GM23248 (cell line): ENCODE measurements around the gene PQBP1. TPM values are rescaled to one million over a fixed set of nuclear protein-coding genes. Genes with fewer than 3 reads are reported as not detected.

Experiments
- DNase-seq: peaks from one replicate; pipeline ENCODE4 v3.0.0-alpha.2; 2015
- H2AFZ ChIP-seq: fragments of 200-600 bp; sonication (generic); 2 replicates; pipeline ENCODE4 v1.6.1; 2016; ENCODE audit warnings: antibody characterized with exemption
- H3F3A ChIP-seq: fragments of 200-600 bp; sonication (generic); 2 replicates; pipeline ENCODE4 v1.6.1; 2016; ENCODE audit warnings: mild to moderate bottlenecking, antibody characterized with exemption, mixed run types; ENCODE audit not compliant: insufficient read depth
- H3K27ac ChIP-seq: fragments of 200-600 bp; sonication (generic); 2 replicates; pipeline ENCODE4 v1.5.1; 2016; ENCODE audit warnings: mild to moderate bottlenecking
- H3K27me3 ChIP-seq: fragments of 200-600 bp; sonication (generic); replicated peaks from 2 replicates; pipeline ENCODE4 v1.6.1; 2016; ENCODE audit warnings: mild to moderate bottlenecking; ENCODE audit not compliant: insufficient read depth
- H3K36me3 ChIP-seq: fragments of 200-600 bp; sonication (generic); 2 replicates; pipeline ENCODE4 v1.6.1; 2016; ENCODE audit warnings: low read depth, mild to moderate bottlenecking
- H3K4me1 ChIP-seq: fragments of 200-600 bp; sonication (generic); 2 replicates; pipeline ENCODE4 v1.6.1; 2016; ENCODE audit warnings: mild to moderate bottlenecking; ENCODE audit not compliant: insufficient read depth
- H3K4me2 ChIP-seq: fragments of 200-600 bp; sonication (generic); one replicate; pipeline ENCODE4 v1.6.1; 2016; ENCODE audit warnings: mild to moderate bottlenecking; ENCODE audit not compliant: unreplicated experiment
- H3K4me3 ChIP-seq: fragments of 200-600 bp; sonication (generic); 2 replicates; pipeline ENCODE4 v1.5.1; 2016; ENCODE audit warnings: mild to moderate bottlenecking
- H3K79me2 ChIP-seq: fragments of 200-600 bp; sonication (generic); 2 replicates; pipeline ENCODE4 v1.6.1; 2016; ENCODE audit warnings: mild to moderate bottlenecking; ENCODE audit not compliant: insufficient read depth
- H3K9ac ChIP-seq: fragments of 200-600 bp; sonication (generic); 2 replicates; pipeline ENCODE4 v1.6.1; 2016; ENCODE audit warnings: mild to moderate bottlenecking
- H3K9me2 ChIP-seq: fragments of 200-600 bp; sonication (generic); 2 replicates; pipeline ENCODE4 v1.6.1; 2016; ENCODE audit warnings: mixed run types, mild to moderate bottlenecking, moderate library complexity; ENCODE audit not compliant: insufficient read depth
- H3K9me3 ChIP-seq: fragments of 200-600 bp; sonication (generic); one replicate; pipeline ENCODE4 v1.6.1; 2017; ENCODE audit warnings: low read depth
- H4K20me1 ChIP-seq: fragments of 200-600 bp; sonication (generic); 2 replicates; pipeline ENCODE4 v1.6.0; 2016; ENCODE audit not compliant: insufficient read depth
- EZH2 ChIP-seq: fragments of 200-600 bp; sonication (generic); IDR thresholded peaks from 2 replicates; pipeline ENCODE4 v1.6.1; 2018; ENCODE audit warnings: antibody characterized with exemption, mild to moderate bottlenecking; ENCODE audit not compliant: insufficient read depth, poor library complexity, severe bottlenecking
- EZH2phosphoT487 ChIP-seq: fragments of 200-600 bp; sonication (generic); IDR thresholded peaks from 2 replicates; pipeline ENCODE4 v1.6.1; 2018; ENCODE audit warnings: antibody characterized with exemption, moderate library complexity, mild to moderate bottlenecking, low read depth; ENCODE audit not compliant: insufficient read depth
- WGBS, 2 experiments: methylation state at CpG; one replicate each; pipeline ENCODE4 v1.1.6; 2015 to 2017; ENCODE audit warnings: low lambda C conversion rate in 2 of 2, low coverage in 1 of 2; ENCODE audit errors: missing lambda C conversion rate in 2 of 2; 5-methylcytosine and 5-hydroxymethylcytosine counted together
- in situ Hi-C: fragments of 300-500 bp; cut with MboI; formaldehyde crosslinking; loops from 2 replicates; pipeline ENCODE4 v1.15.0; 2020
- polyA plus RNA-seq: library from polyadenylated mRNA; unstranded; fragments of >200 nt; fragmentation: Nextera tagmentation; extraction: Ambion mirVana; gene quantifications from 2 replicates; pipeline ENCODE4 v1.2.1, GENCODE V29; 2016
- total RNA-seq: library from RNA; depleted of rRNA; stranded (reverse); fragments of >200 nt; shearing (Covaris generic); gene quantifications from 2 replicates; pipeline ENCODE4 v1.2.3, GENCODE V29; 2014

The PQBP1 gene
- total and polyA plus RNA-seq, 2 experiments from 2014 or later: 30.3 to 45.4 TPM

DNA sequence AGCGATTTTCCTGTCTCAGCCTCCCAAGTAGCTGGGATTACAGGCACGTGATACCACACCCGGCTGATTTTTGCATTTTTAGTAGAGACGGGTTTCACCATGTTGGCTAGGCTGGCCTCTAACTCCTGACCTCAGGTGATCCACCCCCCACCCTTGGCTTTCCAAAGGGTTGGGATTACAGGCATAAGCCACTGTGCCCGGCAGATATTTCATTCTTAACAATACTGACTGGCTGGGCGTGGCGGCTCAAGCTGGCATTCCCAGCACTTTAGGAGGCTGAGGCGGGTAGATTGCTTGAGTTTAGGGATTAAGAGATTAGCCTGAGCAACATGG, 1.3 kb downstream of the PQBP1 start:
- no peaks in the 10 kb centered on the region for H4K20me1 ChIP-seq
- H3K9me2 ChIP-seq: no peaks in the 10 kb centered on the region
- TF ChIP-seq EZH2phosphoT487: no peak
- no peak for TF ChIP-seq EZH2
- no peaks in the 10 kb centered on the region for H3K9me3 ChIP-seq
- 0 out of 2 replicates have a peak, but pooled peaks cover 4% of the 10 kb centered on the region for H3K4me1 ChIP-seq
- no peaks in the 10 kb centered on the region for H3K27me3 ChIP-seq
- peak overlapping the region; percentile 90; the same call in 1 of the 2 replicates for H3K27ac ChIP-seq
- peaks cover 44% of the 10 kb centered on the region for H3K79me2 ChIP-seq
- in situ Hi-C loops: no loop called here
- no peaks in the 10 kb centered on the region for H3K36me3 ChIP-seq
- no peak overlapping the region for H2AFZ ChIP-seq
- peak overlapping the region; percentile 42 for H3K4me2 ChIP-seq
- WGBS, 2 experiments: 75 to 81% methylated on average over 7 of the region's 8 CpGs
- no peak for DNase-seq
- H3K4me3 ChIP-seq: peak overlapping the region; percentile 79; the same call in 1 of the 2 replicates
- no peak overlapping the region for H3K9ac ChIP-seq
- H3F3A ChIP-seq: no peaks in the 10 kb centered on the region

DNA sequence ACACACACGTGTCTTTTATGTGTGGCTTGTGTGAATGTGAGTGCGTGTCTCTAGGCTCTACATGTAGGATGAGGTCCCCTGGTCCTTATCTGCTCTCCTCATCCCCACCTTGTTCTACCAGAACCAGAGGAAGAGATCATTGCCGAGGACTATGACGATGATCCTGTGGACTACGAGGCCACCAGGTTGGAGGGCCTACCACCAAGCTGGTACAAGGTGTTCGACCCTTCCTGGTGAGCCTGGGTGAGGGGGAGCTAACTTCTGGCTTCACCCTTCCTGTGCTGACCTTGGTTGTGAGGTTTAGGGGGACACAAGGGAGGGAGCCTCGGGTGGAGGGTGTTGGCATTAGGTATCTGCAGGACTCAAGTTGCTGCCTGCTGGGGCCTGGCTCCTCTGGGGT, 3.3 kb downstream of the PQBP1 start:
- Histone ChIP-seq H3K4me1 (0 out of 2 replicates have a peak, but pooled peaks cover 4% of the 10 kb centered on the region), H3F3A (no peaks in the 10 kb centered on the region), H3K4me2 (no peak overlapping the region), H2AFZ (no peak overlapping the region), H3K4me3 (no peak overlapping the region), H3K79me2 (peaks cover 31% of the 10 kb centered on the region), H3K9ac (no peak overlapping the region), H3K9me3 (no peaks in the 10 kb centered on the region), H3K27me3 (no peaks in the 10 kb centered on the region), H3K36me3 (no peaks in the 10 kb centered on the region), H3K9me2 (no peaks in the 10 kb centered on the region), H3K27ac (no peak overlapping the region), H4K20me1 (no peaks in the 10 kb centered on the region)
- WGBS, 2 experiments: 95 to 100% methylated on average over 7 of the region's 7 CpGs
- no peak for DNase-seq
- in situ Hi-C loops: loop anchor here (25.0 kb wide), 1 partner anchor 239 kb away; no protein-coding TSS in a partner anchor
- no peak for TF ChIP-seq EZH2
- TF ChIP-seq EZH2phosphoT487: no peak

DNA sequence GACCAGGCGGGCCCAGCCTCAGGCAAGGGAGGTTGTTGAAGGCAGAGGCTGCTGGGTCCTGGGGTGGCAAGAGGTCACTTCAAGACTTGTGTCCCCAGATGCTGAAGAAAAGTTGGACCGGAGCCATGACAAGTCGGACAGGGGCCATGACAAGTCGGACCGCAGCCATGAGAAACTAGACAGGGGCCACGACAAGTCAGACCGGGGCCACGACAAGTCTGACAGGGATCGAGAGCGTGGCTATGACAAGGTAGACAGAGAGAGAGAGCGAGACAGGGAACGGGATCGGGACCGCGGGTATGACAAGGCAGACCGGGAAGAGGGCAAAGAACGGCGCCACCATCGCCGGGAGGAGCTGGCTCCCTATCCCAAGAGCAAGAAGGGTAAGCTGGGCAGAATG, 4.4 kb downstream of the PQBP1 start:
- Histone ChIP-seq H3K4me2 (no peak overlapping the region), H3K79me2 (peaks cover 23% of the 10 kb centered on the region), H3K9ac (no peak overlapping the region), H3K4me3 (no peak overlapping the region), H3K27ac (no peak overlapping the region), H2AFZ (no peak overlapping the region), H3K4me1 (0 out of 2 replicates have a peak, but pooled peaks cover 4% of the 10 kb centered on the region), H3K9me3 (no peaks in the 10 kb centered on the region), H3K36me3 (no peaks in the 10 kb centered on the region), H3F3A (no peaks in the 10 kb centered on the region), H3K27me3 (no peaks in the 10 kb centered on the region), H4K20me1 (no peaks in the 10 kb centered on the region), H3K9me2 (no peaks in the 10 kb centered on the region)
- no peak for DNase-seq
- in situ Hi-C loops: loop anchor here (25.0 kb wide), 1 partner anchor 240 kb away; no protein-coding TSS in a partner anchor
- TF ChIP-seq EZH2phosphoT487 (no peak), EZH2 (no peak)
- WGBS, 2 experiments: 91 to 99% methylated on average over 9 to 20 of the region's 20 CpGs

DNA sequence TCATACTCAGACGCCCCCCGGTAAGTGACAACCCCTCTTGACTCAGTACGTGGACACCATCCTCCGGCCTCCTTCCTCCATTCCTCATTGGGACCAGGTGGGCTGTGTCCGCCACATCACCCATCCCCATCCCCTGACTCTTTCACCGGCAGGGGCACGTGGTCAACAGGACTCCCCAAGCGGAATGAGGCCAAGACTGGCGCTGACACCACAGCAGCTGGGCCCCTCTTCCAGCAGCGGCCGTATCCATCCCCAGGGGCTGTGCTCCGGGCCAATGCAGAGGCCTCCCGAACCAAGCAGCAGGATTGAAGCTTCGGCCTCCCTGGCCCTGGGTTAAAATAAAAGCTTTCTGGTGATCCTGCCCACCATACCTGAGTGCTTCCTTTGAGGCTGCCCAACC, 5.0 kb downstream of the PQBP1 start:
- Histone ChIP-seq H3F3A (no peaks in the 10 kb centered on the region), H3K27me3 (no peaks in the 10 kb centered on the region), H3K9ac (no peak overlapping the region), H3K79me2 (peaks cover 29% of the 10 kb centered on the region), H3K4me3 (no peak overlapping the region), H3K36me3 (no peaks in the 10 kb centered on the region), H3K27ac (no peak overlapping the region), H3K4me1 (0 out of 2 replicates have a peak, but pooled peaks cover 4% of the 10 kb centered on the region), H2AFZ (no peak overlapping the region), H4K20me1 (no peaks in the 10 kb centered on the region), H3K9me3 (no peaks in the 10 kb centered on the region), H3K4me2 (no peak overlapping the region), H3K9me2 (no peaks in the 10 kb centered on the region)
- no peak for DNase-seq
- in situ Hi-C loops: loop anchor here (25.0 kb wide), 1 partner anchor 240 kb away; no protein-coding TSS in a partner anchor
- TF ChIP-seq EZH2phosphoT487 (no peak), EZH2 (no peak)
- WGBS, 2 experiments: 83 to 92% methylated on average over 8 to 14 of the region's 14 CpGs

DNA sequence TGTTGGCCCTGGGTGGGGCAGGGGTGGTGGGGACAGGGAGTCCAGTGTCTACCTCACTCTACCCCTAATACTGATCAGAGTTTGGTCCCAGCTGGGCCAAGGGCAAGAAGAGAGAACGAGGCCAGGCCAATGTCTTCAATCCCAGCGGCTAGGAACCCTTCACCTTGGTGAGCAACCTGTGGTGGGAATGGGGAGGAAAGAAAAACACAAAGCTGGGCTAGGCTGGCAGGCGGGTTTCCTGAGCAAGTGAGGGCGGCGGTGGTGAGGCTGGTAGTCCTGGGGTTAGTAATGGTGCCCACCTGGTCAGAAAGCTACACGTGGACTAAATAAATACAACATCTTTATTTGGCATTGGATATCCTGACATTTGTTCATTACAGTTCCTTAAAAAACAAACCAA, 5.6 kb downstream of the PQBP1 start:
- in situ Hi-C loops: loop anchor here (25.0 kb wide), 1 partner anchor 241 kb away; no protein-coding TSS in a partner anchor
- H3K79me2 ChIP-seq: peaks cover 31% of the 10 kb centered on the region
- H3F3A ChIP-seq: no peaks in the 10 kb centered on the region
- no peak overlapping the region for H3K27ac ChIP-seq
- no peaks in the 10 kb centered on the region for H3K9me3 ChIP-seq
- no peaks in the 10 kb centered on the region for H3K36me3 ChIP-seq
- 82 to 87% methylated on average over 5 to 6 of the region's 6 CpGs for WGBS, 2 experiments
- no peak overlapping the region for H3K4me2 ChIP-seq
- H4K20me1 ChIP-seq: no peaks in the 10 kb centered on the region
- H3K27me3 ChIP-seq: no peaks in the 10 kb centered on the region
- no peak for DNase-seq
- H3K9ac ChIP-seq: no peak overlapping the region
- H2AFZ ChIP-seq: no peak overlapping the region
- TF ChIP-seq EZH2: no peak
- TF ChIP-seq EZH2phosphoT487: no peak
- H3K4me1 ChIP-seq: 0 out of 2 replicates have a peak, but pooled peaks cover 4% of the 10 kb centered on the region
- H3K9me2 ChIP-seq: no peaks in the 10 kb centered on the region
- no peak overlapping the region for H3K4me3 ChIP-seq
